Liver (tissue), 9 donors: ENCODE results near the gene GINS2. TPM values are rescaled to one million over a fixed set of nuclear protein-coding genes. Genes with fewer than 3 reads are reported as not detected.

Experiments used
- DNase-seq: peaks from one replicate; pipeline ENCODE4 v3.0.0-alpha.2; 2017; ENCODE audit warnings: low spot score
- H3K27ac ChIP-seq, 2 donors: one replicate each; pipeline ENCODE4 v1.7.0; 2013; ENCODE audit warnings: inconsistent platforms in 2 of 2, low read length in 2 of 2, control low read depth in 1 of 2, low read depth in 1 of 2, mild to moderate bottlenecking in 1 of 2
- H3K27me3 ChIP-seq, 4 donors: one replicate each; pipeline versions ENCODE4 v1.6.1 to v1.7.0; 2013; ENCODE audit warnings: low read length in 3 of 4, inconsistent platforms in 1 of 4, mild to moderate bottlenecking in 1 of 4, moderate library complexity in 1 of 4; ENCODE audit not compliant: control insufficient read depth in 4 of 4, insufficient read depth in 4 of 4
- H3K36me3 ChIP-seq, 4 donors: one replicate each; pipeline versions ENCODE4 v1.6.1 to v1.7.0; 2013; ENCODE audit warnings: low read length in 3 of 4, mild to moderate bottlenecking in 3 of 4, low read depth in 1 of 4, moderate library complexity in 1 of 4; ENCODE audit not compliant: control insufficient read depth in 4 of 4, insufficient read depth in 3 of 4
- H3K4me1 ChIP-seq, 4 donors: one replicate each; pipeline versions ENCODE4 v1.6.1 to v1.7.0; 2013; ENCODE audit warnings: low read length in 3 of 4, mild to moderate bottlenecking in 3 of 4, moderate library complexity in 1 of 4; ENCODE audit not compliant: control insufficient read depth in 4 of 4, insufficient read depth in 4 of 4
- H3K4me3 ChIP-seq, 3 donors: one replicate each; pipeline versions ENCODE4 v1.6.1 to v1.7.0; 2013; ENCODE audit warnings: low read length in 3 of 3, control low read depth in 1 of 3, low read depth in 1 of 3, mild to moderate bottlenecking in 1 of 3
- H3K9ac ChIP-seq, 2 donors: one replicate each; pipeline ENCODE4 v1.7.0; 2013; ENCODE audit warnings: low read length in 2 of 2, mild to moderate bottlenecking in 2 of 2, moderate library complexity in 2 of 2, control low read depth in 1 of 2, low read depth in 1 of 2
- H3K9me3 ChIP-seq, 4 donors: one replicate each; pipeline versions ENCODE4 v1.6.1 to v1.7.0; 2013; ENCODE audit warnings: low read length in 3 of 4; ENCODE audit not compliant: control insufficient read depth in 4 of 4
- EGR1 ChIP-seq, 2 donors: IDR thresholded peaks; 2 replicates each; pipeline ENCODE4 v1.6.1; 2016 to 2018; ENCODE audit warnings: antibody characterized with exemption in 2 of 2, low read depth in 2 of 2
- FOXA1 ChIP-seq: IDR thresholded peaks from 2 replicates; pipeline ENCODE4 v1.6.1; 2016; ENCODE audit warnings: antibody characterized with exemption
- FOXA2 ChIP-seq: IDR thresholded peaks from 2 replicates; pipeline ENCODE4 v1.6.1; 2016; ENCODE audit warnings: antibody characterized with exemption
- GABPA ChIP-seq, 2 donors: IDR thresholded peaks in 1 of 2; conservative IDR thresholded peaks in 1 of 2; 2 replicates each; pipeline ENCODE4 v1.6.1; 2016; ENCODE audit warnings: antibody characterized with exemption in 2 of 2, mild to moderate bottlenecking in 1 of 2, moderate library complexity in 1 of 2
- HNF4A ChIP-seq, 2 donors: conservative IDR thresholded peaks; 2 replicates each; pipeline ENCODE4 v1.6.1; 2016; ENCODE audit warnings: antibody characterized with exemption in 2 of 2, mild to moderate bottlenecking in 2 of 2
- HNF4G ChIP-seq: IDR thresholded peaks from 2 replicates; pipeline ENCODE4 v1.6.1; 2016; ENCODE audit warnings: antibody characterized with exemption
- JUND ChIP-seq, 2 donors: IDR thresholded peaks; 2 replicates each; pipeline ENCODE4 v1.6.1; 2016; ENCODE audit warnings: antibody characterized with exemption in 2 of 2
- NR2F2 ChIP-seq: IDR thresholded peaks from 2 replicates; pipeline ENCODE4 v1.6.1; 2016; ENCODE audit warnings: antibody characterized with exemption
- RAD21 ChIP-seq, 2 donors: IDR thresholded peaks; 2 replicates each; pipeline ENCODE4 v1.6.1; 2016; ENCODE audit warnings: antibody characterized with exemption in 2 of 2, mild to moderate bottlenecking in 2 of 2
- RXRA ChIP-seq, 2 donors: IDR thresholded peaks; 2 replicates each; pipeline ENCODE4 v1.6.1; 2017 to 2018; ENCODE audit warnings: antibody characterized with exemption in 2 of 2, mild to moderate bottlenecking in 1 of 2
- SP1 ChIP-seq: IDR thresholded peaks from 2 replicates; pipeline ENCODE4 v1.6.1; 2018; ENCODE audit warnings: antibody characterized with exemption, mild to moderate bottlenecking
- TAF1 ChIP-seq: conservative IDR thresholded peaks from 2 replicates; pipeline ENCODE4 v1.6.1; 2016; ENCODE audit warnings: antibody characterized with exemption, mild to moderate bottlenecking
- YY1 ChIP-seq: IDR thresholded peaks from 2 replicates; pipeline ENCODE4 v1.6.1; 2016; ENCODE audit warnings: antibody characterized with exemption, mild to moderate bottlenecking
- WGBS: extraction: QIAGEN DNeasy Blood & Tissue Kit; methylation state at CpG from one replicate; pipeline ENCODE4 v1.1.7; 2013; 5-methylcytosine and 5-hydroxymethylcytosine counted together
- polyA plus RNA-seq, 2 donors: library from polyadenylated mRNA; stranded (reverse) in 1 of 2; unstranded in 1 of 2; fragments of 200-250 nt in 1 of 2; fragments of >200 nt in 1 of 2; fragmentation: Nextera tagmentation in 1 of 2; extraction: Ambion mirVana in 1 of 2; gene quantifications; one replicate each; pipeline versions ENCODE4 v1.2.1 to v1.2.3, GENCODE V29; 2013 to 2015
- total RNA-seq, 2 donors: library from RNA; depleted of rRNA; stranded (reverse); fragments of >200 nt; gene quantifications; one replicate each; pipeline ENCODE4 v1.2.3, GENCODE V29; 2014
- TF ChIP-seq, protein P1 (sequence below): fragments of 150-350 bp; IDR thresholded peaks from 2 replicates; pipeline ENCODE4 v1.5.1; 2017; ENCODE audit warnings: improper control_type of control experiment, low read depth, low read length; ENCODE audit not compliant: missing input control
- TF ChIP-seq, protein P2 (sequence below): IDR thresholded peaks from 2 replicates; pipeline ENCODE4 v1.6.1; 2016; ENCODE audit warnings: antibody characterized with exemption, mild to moderate bottlenecking
- TF ChIP-seq, protein P3 (sequence below): IDR thresholded peaks from 2 replicates; pipeline ENCODE4 v1.6.1; 2016; ENCODE audit warnings: antibody characterized with exemption
- TF ChIP-seq, protein P4 (sequence below): IDR thresholded peaks from 2 replicates; pipeline ENCODE4 v1.6.1; 2016; ENCODE audit warnings: antibody characterized with exemption
- TF ChIP-seq, protein P5 (sequence below): IDR thresholded peaks from 2 replicates; pipeline ENCODE4 v1.6.1; 2016; ENCODE audit warnings: antibody characterized with exemption
- donor health status: healthy.
- donor health status: healthy.
- donor health status: healthy.
- donor health status: healthy.
- donor health status: healthy.

The GINS2 gene
- total and polyA plus RNA-seq, 4 donors, result 0.17 to 9.3 (median 0.86) TPM

DNA sequence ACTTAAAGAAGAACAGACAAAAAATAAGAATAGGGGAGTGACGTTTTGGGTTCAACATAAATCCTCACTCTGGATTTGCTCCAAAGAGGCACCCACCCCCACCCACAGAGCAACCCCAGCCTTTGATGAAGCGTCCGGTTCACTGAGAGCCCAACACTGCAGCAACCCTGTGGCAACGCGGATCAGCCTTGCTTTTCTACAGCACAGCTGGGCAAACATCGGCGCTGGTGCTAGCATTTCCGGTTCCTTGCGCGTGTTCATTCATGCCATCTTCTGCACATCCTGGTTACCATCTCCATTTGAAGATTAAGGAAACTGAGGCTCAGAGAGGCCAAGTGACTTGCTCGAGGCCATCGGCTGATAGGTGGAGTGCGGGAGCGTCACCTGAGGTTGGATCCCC is 8.7 kb upstream of the GINS2 start:
- no peak for DNase-seq
- Histone ChIP-seq H3K4me1 (no peaks in the 10 kb centered on the region), H3K27me3 (no peaks in the 10 kb centered on the region), H3K27ac (no peak overlapping the region), H3K9me3 (no peaks in the 10 kb centered on the region), H3K9ac (no peak overlapping the region), H3K4me3 (no peak overlapping the region), H3K36me3 (no peaks in the 10 kb centered on the region)
- 80% methylated on average over 14 of the region's 14 CpGs for WGBS
- TF ChIP-seq, protein P1, sequence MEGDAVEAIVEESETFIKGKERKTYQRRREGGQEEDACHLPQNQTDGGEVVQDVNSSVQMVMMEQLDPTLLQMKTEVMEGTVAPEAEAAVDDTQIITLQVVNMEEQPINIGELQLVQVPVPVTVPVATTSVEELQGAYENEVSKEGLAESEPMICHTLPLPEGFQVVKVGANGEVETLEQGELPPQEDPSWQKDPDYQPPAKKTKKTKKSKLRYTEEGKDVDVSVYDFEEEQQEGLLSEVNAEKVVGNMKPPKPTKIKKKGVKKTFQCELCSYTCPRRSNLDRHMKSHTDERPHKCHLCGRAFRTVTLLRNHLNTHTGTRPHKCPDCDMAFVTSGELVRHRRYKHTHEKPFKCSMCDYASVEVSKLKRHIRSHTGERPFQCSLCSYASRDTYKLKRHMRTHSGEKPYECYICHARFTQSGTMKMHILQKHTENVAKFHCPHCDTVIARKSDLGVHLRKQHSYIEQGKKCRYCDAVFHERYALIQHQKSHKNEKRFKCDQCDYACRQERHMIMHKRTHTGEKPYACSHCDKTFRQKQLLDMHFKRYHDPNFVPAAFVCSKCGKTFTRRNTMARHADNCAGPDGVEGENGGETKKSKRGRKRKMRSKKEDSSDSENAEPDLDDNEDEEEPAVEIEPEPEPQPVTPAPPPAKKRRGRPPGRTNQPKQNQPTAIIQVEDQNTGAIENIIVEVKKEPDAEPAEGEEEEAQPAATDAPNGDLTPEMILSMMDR, result no peak
- TF ChIP-seq, protein P2, sequence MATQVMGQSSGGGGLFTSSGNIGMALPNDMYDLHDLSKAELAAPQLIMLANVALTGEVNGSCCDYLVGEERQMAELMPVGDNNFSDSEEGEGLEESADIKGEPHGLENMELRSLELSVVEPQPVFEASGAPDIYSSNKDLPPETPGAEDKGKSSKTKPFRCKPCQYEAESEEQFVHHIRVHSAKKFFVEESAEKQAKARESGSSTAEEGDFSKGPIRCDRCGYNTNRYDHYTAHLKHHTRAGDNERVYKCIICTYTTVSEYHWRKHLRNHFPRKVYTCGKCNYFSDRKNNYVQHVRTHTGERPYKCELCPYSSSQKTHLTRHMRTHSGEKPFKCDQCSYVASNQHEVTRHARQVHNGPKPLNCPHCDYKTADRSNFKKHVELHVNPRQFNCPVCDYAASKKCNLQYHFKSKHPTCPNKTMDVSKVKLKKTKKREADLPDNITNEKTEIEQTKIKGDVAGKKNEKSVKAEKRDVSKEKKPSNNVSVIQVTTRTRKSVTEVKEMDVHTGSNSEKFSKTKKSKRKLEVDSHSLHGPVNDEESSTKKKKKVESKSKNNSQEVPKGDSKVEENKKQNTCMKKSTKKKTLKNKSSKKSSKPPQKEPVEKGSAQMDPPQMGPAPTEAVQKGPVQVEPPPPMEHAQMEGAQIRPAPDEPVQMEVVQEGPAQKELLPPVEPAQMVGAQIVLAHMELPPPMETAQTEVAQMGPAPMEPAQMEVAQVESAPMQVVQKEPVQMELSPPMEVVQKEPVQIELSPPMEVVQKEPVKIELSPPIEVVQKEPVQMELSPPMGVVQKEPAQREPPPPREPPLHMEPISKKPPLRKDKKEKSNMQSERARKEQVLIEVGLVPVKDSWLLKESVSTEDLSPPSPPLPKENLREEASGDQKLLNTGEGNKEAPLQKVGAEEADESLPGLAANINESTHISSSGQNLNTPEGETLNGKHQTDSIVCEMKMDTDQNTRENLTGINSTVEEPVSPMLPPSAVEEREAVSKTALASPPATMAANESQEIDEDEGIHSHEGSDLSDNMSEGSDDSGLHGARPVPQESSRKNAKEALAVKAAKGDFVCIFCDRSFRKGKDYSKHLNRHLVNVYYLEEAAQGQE, result no peak
- TF ChIP-seq RAD21 (IDR thresholded peaks at IDR 0.05), result no peak
- TF ChIP-seq, protein P3, sequence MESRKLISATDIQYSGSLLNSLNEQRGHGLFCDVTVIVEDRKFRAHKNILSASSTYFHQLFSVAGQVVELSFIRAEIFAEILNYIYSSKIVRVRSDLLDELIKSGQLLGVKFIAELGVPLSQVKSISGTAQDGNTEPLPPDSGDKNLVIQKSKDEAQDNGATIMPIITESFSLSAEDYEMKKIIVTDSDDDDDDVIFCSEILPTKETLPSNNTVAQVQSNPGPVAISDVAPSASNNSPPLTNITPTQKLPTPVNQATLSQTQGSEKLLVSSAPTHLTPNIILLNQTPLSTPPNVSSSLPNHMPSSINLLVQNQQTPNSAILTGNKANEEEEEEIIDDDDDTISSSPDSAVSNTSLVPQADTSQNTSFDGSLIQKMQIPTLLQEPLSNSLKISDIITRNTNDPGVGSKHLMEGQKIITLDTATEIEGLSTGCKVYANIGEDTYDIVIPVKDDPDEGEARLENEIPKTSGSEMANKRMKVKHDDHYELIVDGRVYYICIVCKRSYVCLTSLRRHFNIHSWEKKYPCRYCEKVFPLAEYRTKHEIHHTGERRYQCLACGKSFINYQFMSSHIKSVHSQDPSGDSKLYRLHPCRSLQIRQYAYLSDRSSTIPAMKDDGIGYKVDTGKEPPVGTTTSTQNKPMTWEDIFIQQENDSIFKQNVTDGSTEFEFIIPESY, result no peak
- no peak for TF ChIP-seq SP1
- TF ChIP-seq HNF4G, result no peak
- TF ChIP-seq RXRA (IDR thresholded peaks at IDR 0.05), result no peak
- TF ChIP-seq FOXA2, result no peak
- TF ChIP-seq JUND (IDR thresholded peaks at IDR 0.05), result no peak
- TF ChIP-seq YY1, result no peak
- TF ChIP-seq GABPA (IDR thresholded peaks at IDR 0.05 in 1 of 2, conservative IDR thresholded peaks at IDR 0.05 in 1 of 2), result no peak
- TF ChIP-seq, protein P4, sequence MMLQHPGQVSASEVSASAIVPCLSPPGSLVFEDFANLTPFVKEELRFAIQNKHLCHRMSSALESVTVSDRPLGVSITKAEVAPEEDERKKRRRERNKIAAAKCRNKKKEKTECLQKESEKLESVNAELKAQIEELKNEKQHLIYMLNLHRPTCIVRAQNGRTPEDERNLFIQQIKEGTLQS, result no peak
- TF ChIP-seq FOXA1, result no peak
- TF ChIP-seq, protein P5, sequence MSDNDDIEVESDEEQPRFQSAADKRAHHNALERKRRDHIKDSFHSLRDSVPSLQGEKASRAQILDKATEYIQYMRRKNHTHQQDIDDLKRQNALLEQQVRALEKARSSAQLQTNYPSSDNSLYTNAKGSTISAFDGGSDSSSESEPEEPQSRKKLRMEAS, result no peak
- no peak for TF ChIP-seq HNF4A (conservative IDR thresholded peaks at IDR 0.05)
- TF ChIP-seq NR2F2, result no peak
- TF ChIP-seq TAF1, result no peak
- no peak for TF ChIP-seq EGR1 (IDR thresholded peaks at IDR 0.05; ENCODE audit: low read depth in 2 of 2)
